SK-N-SH treated with all-trans-retinoic acid at 6 μM for 48 hours (cell line): ENCODE results near the gene POLR1C.

Experiments used
- ATAC-seq: fragments of 200-7000 bp; cut with Tn5 transposase; 3 replicates; pipeline ENCODE4 v1.9.1; 2020; ENCODE audit warnings: mild to moderate bottlenecking, moderate library complexity
- ARNTL ChIP-seq: fragments of 450-650 bp; formaldehyde crosslinking; IDR thresholded peaks from 2 replicates; pipeline ENCODE4 v1.5.0; 2020; ENCODE audit warnings: low read depth, mild to moderate bottlenecking, moderate library complexity, borderline replicate concordance
- BACH2 ChIP-seq: fragments of 250-450 bp; sonication (Bioruptor Pico); IDR thresholded peaks from 2 replicates; pipeline ENCODE4 v1.9.0; 2021; ENCODE audit warnings: mild to moderate bottlenecking, borderline replicate concordance
- CSDC2 ChIP-seq: fragments of 250-450 bp; sonication (Bioruptor Pico); IDR thresholded peaks from 2 replicates; pipeline ENCODE4 v1.5.0; 2020; ENCODE audit warnings: mild to moderate bottlenecking, moderate library complexity
- CSRNP3 ChIP-seq: fragments of 250-450 bp; sonication (Bioruptor Pico); IDR thresholded peaks from 2 replicates; pipeline ENCODE4 v1.5.1; 2021; ENCODE audit warnings: mild to moderate bottlenecking, moderate library complexity
- ESRRG ChIP-seq: fragments of 250-450 bp; sonication (Bioruptor Pico); IDR thresholded peaks from 2 replicates; pipeline ENCODE4 v1.6.1; 2021; ENCODE audit warnings: mild to moderate bottlenecking
- GLIS3 ChIP-seq: fragments of 250-450 bp; sonication (Bioruptor Pico); IDR thresholded peaks from 2 replicates; pipeline ENCODE4 v1.5.0; 2020; ENCODE audit warnings: mild to moderate bottlenecking, moderate library complexity
- ISL1 ChIP-seq: fragments of 250-450 bp; sonication (Bioruptor Pico); IDR thresholded peaks from 2 replicates; pipeline ENCODE4 v2.1.2; 2022; ENCODE audit warnings: mild to moderate bottlenecking, moderate library complexity
- OSR1 ChIP-seq: fragments of 250-450 bp; sonication (Bioruptor Pico); IDR thresholded peaks from 2 replicates; pipeline ENCODE4 v1.8.0; 2022; ENCODE audit warnings: moderate library complexity, mild to moderate bottlenecking, inconsistent platforms
- PPARA ChIP-seq: fragments of 250-450 bp; sonication (Bioruptor Pico); IDR thresholded peaks from 2 replicates; pipeline ENCODE4 v1.5.0; 2020; ENCODE audit warnings: mild to moderate bottlenecking, borderline replicate concordance
- RARB ChIP-seq: fragments of 250-450 bp; sonication (Bioruptor Pico); IDR thresholded peaks from 2 replicates; pipeline ENCODE4 v1.8.0; 2021; ENCODE audit warnings: mild to moderate bottlenecking, moderate library complexity
- SNAI2 ChIP-seq: fragments of 250-450 bp; sonication (Bioruptor Pico); IDR thresholded peaks from 2 replicates; pipeline ENCODE4 v1.5.0; 2020; ENCODE audit warnings: mild to moderate bottlenecking, moderate library complexity
- TCF4 ChIP-seq: fragments of 250-450 bp; sonication (Bioruptor Pico); IDR thresholded peaks from 2 replicates; pipeline ENCODE4 v1.8.0; 2021; ENCODE audit warnings: mild to moderate bottlenecking, moderate library complexity, borderline replicate concordance
- ZC3H10 ChIP-seq: fragments of 250-450 bp; sonication (Bioruptor Pico); IDR thresholded peaks from 2 replicates; pipeline ENCODE4 v1.5.1; 2021; ENCODE audit warnings: mild to moderate bottlenecking, moderate library complexity
- ZFP3 ChIP-seq: fragments of 250-450 bp; sonication (Bioruptor Pico); IDR thresholded peaks from 2 replicates; pipeline ENCODE4 v1.5.0; 2020; ENCODE audit warnings: mild to moderate bottlenecking, moderate library complexity
- ZNF565 ChIP-seq: fragments of 450-650 bp; formaldehyde crosslinking; conservative IDR thresholded peaks from 2 replicates; pipeline ENCODE4 v1.5.0; 2020; ENCODE audit warnings: low read depth, mild to moderate bottlenecking, moderate library complexity
- ZNF70 ChIP-seq: fragments of 450-650 bp; formaldehyde crosslinking; IDR thresholded peaks from 2 replicates; pipeline ENCODE4 v1.5.0; 2020; ENCODE audit warnings: mild to moderate bottlenecking, moderate library complexity
- ZNF8 ChIP-seq: fragments of 450-650 bp; formaldehyde crosslinking; IDR thresholded peaks from 2 replicates; pipeline ENCODE4 v1.5.0; 2020; ENCODE audit warnings: mild to moderate bottlenecking, moderate library complexity
- TF ChIP-seq, protein P1 (sequence below): fragments of 250-450 bp; sonication (Bioruptor Pico); IDR thresholded peaks from 2 replicates; pipeline ENCODE4 v1.8.0; 2021; ENCODE audit warnings: low read depth, mild to moderate bottlenecking, moderate library complexity, borderline replicate concordance
- TF ChIP-seq, protein P2 (sequence below): fragments of 250-450 bp; sonication (Bioruptor Pico); IDR thresholded peaks from 2 replicates; pipeline ENCODE4 v1.8.0; 2020; ENCODE audit warnings: mild to moderate bottlenecking, moderate library complexity, borderline replicate concordance
- TF ChIP-seq, protein P3 (sequence below): fragments of 250-450 bp; sonication (Bioruptor Pico); IDR thresholded peaks from 2 replicates; pipeline ENCODE4 v1.5.0; 2020; ENCODE audit warnings: mild to moderate bottlenecking, moderate library complexity
- TF ChIP-seq, protein P4 (sequence below): fragments of 250-450 bp; sonication (Bioruptor Pico); IDR thresholded peaks from 2 replicates; pipeline ENCODE4 v1.5.1; 2020; ENCODE audit warnings: low read depth, mild to moderate bottlenecking, moderate library complexity

POLR1C gene

GRCh38 chr6:43495409-43495941 lies 21.4 kb upstream of the POLR1C start:
- peak; percentile 35; the same call in 2 of the 3 replicates for ATAC-seq

DNA sequence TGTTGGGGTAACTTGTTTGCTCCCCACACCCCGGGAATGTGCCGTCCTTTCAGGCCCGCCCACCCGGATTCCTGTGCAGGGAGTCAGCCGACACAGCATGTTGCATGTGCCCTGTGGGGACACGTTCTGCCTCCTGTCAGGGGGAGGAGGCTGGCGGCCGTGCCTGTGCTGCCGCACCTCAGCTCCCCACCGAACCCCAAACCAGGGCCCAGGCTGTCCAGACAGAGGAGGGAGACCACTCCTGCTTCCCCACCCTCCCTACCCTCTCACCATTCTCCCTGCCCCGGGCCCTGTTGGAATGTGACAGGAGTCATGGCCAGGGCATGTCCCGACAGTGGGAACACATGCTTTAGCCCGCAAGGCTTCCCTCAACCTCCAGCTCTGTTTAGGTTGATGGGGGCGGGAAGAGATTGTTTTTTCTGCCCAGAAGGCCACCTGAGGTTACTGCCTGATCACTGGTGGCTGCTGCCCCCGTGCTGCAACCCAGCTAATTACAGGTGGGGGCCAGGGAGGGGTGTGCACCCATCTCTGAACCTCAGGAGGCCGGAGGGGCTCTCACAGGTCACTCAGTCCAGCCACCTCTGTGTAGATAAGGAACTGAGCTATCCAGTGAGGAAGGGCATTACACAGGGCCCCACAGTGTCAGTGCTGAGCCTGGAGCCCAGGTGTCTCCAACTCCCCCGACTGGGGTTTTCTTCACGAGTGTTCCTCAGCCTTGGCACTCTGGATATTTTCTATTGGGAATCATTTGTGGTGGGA lies 20.3 kb upstream of the POLR1C start:
- ATAC-seq, result peak; percentile 53
- TF ChIP-seq OSR1 (CRISPR knock-in tag), result no peak
- TF ChIP-seq GLIS3 (CRISPR knock-in tag), result no peak

More at GRCh38 chr6:43495409-43495941, 21.4 kb upstream of the POLR1C start:
- no peak for TF ChIP-seq ZFP3 (CRISPR knock-in tag)
- TF ChIP-seq, protein P1, sequence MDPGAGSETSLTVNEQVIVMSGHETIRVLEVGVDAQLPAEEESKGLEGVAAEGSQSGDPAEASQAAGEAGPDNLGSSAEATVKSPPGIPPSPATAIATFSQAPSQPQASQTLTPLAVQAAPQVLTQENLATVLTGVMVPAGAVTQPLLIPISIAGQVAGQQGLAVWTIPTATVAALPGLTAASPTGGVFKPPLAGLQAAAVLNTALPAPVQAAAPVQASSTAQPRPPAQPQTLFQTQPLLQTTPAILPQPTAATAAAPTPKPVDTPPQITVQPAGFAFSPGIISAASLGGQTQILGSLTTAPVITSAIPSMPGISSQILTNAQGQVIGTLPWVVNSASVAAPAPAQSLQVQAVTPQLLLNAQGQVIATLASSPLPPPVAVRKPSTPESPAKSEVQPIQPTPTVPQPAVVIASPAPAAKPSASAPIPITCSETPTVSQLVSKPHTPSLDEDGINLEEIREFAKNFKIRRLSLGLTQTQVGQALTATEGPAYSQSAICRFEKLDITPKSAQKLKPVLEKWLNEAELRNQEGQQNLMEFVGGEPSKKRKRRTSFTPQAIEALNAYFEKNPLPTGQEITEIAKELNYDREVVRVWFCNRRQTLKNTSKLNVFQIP (CRISPR knock-in tag), result no peak
- TF ChIP-seq, protein P2, sequence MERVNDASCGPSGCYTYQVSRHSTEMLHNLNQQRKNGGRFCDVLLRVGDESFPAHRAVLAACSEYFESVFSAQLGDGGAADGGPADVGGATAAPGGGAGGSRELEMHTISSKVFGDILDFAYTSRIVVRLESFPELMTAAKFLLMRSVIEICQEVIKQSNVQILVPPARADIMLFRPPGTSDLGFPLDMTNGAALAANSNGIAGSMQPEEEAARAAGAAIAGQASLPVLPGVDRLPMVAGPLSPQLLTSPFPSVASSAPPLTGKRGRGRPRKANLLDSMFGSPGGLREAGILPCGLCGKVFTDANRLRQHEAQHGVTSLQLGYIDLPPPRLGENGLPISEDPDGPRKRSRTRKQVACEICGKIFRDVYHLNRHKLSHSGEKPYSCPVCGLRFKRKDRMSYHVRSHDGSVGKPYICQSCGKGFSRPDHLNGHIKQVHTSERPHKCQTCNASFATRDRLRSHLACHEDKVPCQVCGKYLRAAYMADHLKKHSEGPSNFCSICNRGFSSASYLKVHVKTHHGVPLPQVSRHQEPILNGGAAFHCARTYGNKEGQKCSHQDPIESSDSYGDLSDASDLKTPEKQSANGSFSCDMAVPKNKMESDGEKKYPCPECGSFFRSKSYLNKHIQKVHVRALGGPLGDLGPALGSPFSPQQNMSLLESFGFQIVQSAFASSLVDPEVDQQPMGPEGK, result no peak
- no peak for TF ChIP-seq PPARA (CRISPR knock-in tag)
- TF ChIP-seq ZNF70 (CRISPR knock-in tag), result no peak
- no peak for TF ChIP-seq CSRNP3 (CRISPR knock-in tag)
- TF ChIP-seq ARNTL (CRISPR knock-in tag), result no peak
- TF ChIP-seq ZC3H10 (CRISPR knock-in tag), result no peak

DNA sequence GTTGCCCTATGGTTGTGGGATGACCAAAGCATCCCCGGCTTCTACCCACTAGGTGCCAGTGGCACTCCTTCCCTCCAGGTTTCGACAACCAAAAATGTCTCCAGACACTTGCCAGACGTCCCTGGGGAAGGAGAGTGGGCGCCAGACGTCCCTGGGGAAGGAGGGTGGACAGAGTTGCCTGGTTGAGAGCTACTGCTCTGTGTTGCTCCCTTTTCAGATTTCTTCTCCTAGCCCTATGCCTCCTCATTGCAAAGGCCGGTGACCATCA lies 19.8 kb upstream of the POLR1C start:
- no peak for TF ChIP-seq TCF4 (CRISPR knock-in tag)
- no peak for TF ChIP-seq RARB (CRISPR knock-in tag)
- TF ChIP-seq BACH2, result no peak
- no peak for TF ChIP-seq CSDC2 (CRISPR knock-in tag)
- TF ChIP-seq, protein P1 (CRISPR knock-in tag), result no peak
- TF ChIP-seq, protein P3, sequence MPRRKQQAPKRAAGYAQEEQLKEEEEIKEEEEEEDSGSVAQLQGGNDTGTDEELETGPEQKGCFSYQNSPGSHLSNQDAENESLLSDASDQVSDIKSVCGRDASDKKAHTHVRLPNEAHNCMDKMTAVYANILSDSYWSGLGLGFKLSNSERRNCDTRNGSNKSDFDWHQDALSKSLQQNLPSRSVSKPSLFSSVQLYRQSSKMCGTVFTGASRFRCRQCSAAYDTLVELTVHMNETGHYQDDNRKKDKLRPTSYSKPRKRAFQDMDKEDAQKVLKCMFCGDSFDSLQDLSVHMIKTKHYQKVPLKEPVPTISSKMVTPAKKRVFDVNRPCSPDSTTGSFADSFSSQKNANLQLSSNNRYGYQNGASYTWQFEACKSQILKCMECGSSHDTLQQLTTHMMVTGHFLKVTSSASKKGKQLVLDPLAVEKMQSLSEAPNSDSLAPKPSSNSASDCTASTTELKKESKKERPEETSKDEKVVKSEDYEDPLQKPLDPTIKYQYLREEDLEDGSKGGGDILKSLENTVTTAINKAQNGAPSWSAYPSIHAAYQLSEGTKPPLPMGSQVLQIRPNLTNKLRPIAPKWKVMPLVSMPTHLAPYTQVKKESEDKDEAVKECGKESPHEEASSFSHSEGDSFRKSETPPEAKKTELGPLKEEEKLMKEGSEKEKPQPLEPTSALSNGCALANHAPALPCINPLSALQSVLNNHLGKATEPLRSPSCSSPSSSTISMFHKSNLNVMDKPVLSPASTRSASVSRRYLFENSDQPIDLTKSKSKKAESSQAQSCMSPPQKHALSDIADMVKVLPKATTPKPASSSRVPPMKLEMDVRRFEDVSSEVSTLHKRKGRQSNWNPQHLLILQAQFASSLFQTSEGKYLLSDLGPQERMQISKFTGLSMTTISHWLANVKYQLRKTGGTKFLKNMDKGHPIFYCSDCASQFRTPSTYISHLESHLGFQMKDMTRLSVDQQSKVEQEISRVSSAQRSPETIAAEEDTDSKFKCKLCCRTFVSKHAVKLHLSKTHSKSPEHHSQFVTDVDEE, result no peak
- no peak for TF ChIP-seq SNAI2
- no peak for TF ChIP-seq GLIS3 (CRISPR knock-in tag)
- TF ChIP-seq, protein P4, sequence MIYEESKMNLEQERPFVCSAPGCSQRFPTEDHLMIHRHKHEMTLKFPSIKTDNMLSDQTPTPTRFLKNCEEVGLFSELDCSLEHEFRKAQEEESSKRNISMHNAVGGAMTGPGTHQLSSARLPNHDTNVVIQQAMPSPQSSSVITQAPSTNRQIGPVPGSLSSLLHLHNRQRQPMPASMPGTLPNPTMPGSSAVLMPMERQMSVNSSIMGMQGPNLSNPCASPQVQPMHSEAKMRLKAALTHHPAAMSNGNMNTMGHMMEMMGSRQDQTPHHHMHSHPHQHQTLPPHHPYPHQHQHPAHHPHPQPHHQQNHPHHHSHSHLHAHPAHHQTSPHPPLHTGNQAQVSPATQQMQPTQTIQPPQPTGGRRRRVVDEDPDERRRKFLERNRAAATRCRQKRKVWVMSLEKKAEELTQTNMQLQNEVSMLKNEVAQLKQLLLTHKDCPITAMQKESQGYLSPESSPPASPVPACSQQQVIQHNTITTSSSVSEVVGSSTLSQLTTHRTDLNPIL (CRISPR knock-in tag), result no peak
- no peak for TF ChIP-seq CSRNP3 (CRISPR knock-in tag)
- no peak for TF ChIP-seq ZNF565
- TF ChIP-seq ZNF8, result no peak
- no peak for TF ChIP-seq ESRRG (CRISPR knock-in tag)
- no peak for TF ChIP-seq ISL1 (CRISPR knock-in tag)
- TF ChIP-seq PPARA (CRISPR knock-in tag), result no peak
- TF ChIP-seq ZFP3 (CRISPR knock-in tag), result no peak
- TF ChIP-seq, protein P2, result no peak
- TF ChIP-seq, all 23 proteins: peak for 0
- no peak for ATAC-seq
